GM19452 (cell line): Measurements from ENCODE around the gene CARMIL1.

Experiments
- ATAC-seq: cut with Tn5 transposase; IDR thresholded peaks from one replicate; pipeline ENCODE4 v1.9.1; 2021; ENCODE audit not compliant: unreplicated experiment

The CARMIL1 gene

GRCh38 chr6:25497383-25498040 lies 218.3 kb downstream of the CARMIL1 start:
- no peak for ATAC-seq

GRCh38 chr6:25498505-25498904 lies 219.3 kb downstream of the CARMIL1 start:
- no peak for ATAC-seq

GRCh38 chr6:25499615-25500235 lies 220.6 kb downstream of the CARMIL1 start:
- no peak for ATAC-seq

GRCh38 chr6:25503686-25504085 lies 224.5 kb downstream of the CARMIL1 start:
- no peak for ATAC-seq

- no peak for ATAC-seq
These were observed 225.5 kb downstream of the CARMIL1 start for GRCh38 chr6:25504661-25505060.

- no peak for ATAC-seq
These were observed 226.8 kb downstream of the CARMIL1 start for GRCh38 chr6:25506020-25506419.

- no peak for ATAC-seq
These were observed 228.9 kb downstream of the CARMIL1 start for GRCh38 chr6:25508051-25508450.

GRCh38 chr6:25511376-25511775 lies 232.2 kb downstream of the CARMIL1 start:
- no peak for ATAC-seq

- ATAC-seq: no peak
These were observed 233.4 kb downstream of the CARMIL1 start for GRCh38 chr6:25512560-25512959.

GRCh38 chr6:25519856-25520255 lies 240.7 kb downstream of the CARMIL1 start:
- ATAC-seq: no peak

- no peak for ATAC-seq
These were observed 245.4 kb downstream of the CARMIL1 start for GRCh38 chr6:25524542-25524941.

GRCh38 chr6:25525078-25525477 lies 245.9 kb downstream of the CARMIL1 start:
- no peak for ATAC-seq

- ATAC-seq: no peak
These were observed 255.9 kb downstream of the CARMIL1 start for GRCh38 chr6:25534942-25535631.

GRCh38 chr6:25535632-25536225 lies 256.6 kb downstream of the CARMIL1 start:
- no peak for ATAC-seq

GRCh38 chr6:25536781-25537180 lies 257.6 kb downstream of the CARMIL1 start:
- no peak for ATAC-seq

- no peak for ATAC-seq
These were observed 258.3 kb downstream of the CARMIL1 start for GRCh38 chr6:25537349-25538018.

GRCh38 chr6:25541228-25541627 lies 262.1 kb downstream of the CARMIL1 start:
- no peak for ATAC-seq

- ATAC-seq: no peak
These were observed 264.1 kb downstream of the CARMIL1 start for GRCh38 chr6:25542984-25543910.

- ATAC-seq: no peak
These were observed 265.7 kb downstream of the CARMIL1 start for GRCh38 chr6:25544833-25545232.

- no peak for ATAC-seq
These were observed 268.6 kb downstream of the CARMIL1 start for GRCh38 chr6:25547797-25548196.
